GM23338 (cell line): Measurements from ENCODE around the gene UIMC1. TPM values are rescaled to one million over a fixed set of nuclear protein-coding genes. Genes with fewer than 3 reads are reported as not detected.

Experiments used
- ATAC-seq: fragments of 200-7000 bp; cut with Tn5 transposase; 3 replicates; pipeline ENCODE4 v1.9.1; 2020
- DNase-seq: peaks from one replicate; pipeline ENCODE4 v3.0.0-alpha.2; 2015; ENCODE audit warnings: low spot score
- H2AFZ ChIP-seq: fragments of 200-600 bp; sonication (generic); 2 replicates; pipeline ENCODE4 v1.8.0; 2016; ENCODE audit warnings: antibody characterized with exemption, mild to moderate bottlenecking, moderate library complexity
- H3F3A ChIP-seq: fragments of 200-600 bp; sonication (generic); replicated peaks from 2 replicates; pipeline ENCODE4 v1.8.0; 2017; ENCODE audit warnings: antibody characterized with exemption, mixed run types, low read depth
- H3K27ac ChIP-seq: fragments of 200-600 bp; sonication (generic); 2 replicates; pipeline ENCODE4 v1.6.1; 2016; ENCODE audit warnings: low read depth
- H3K27me3 ChIP-seq: fragments of 200-600 bp; sonication (generic); 2 replicates; pipeline ENCODE4 v1.8.0; 2016; ENCODE audit warnings: mild to moderate bottlenecking, mixed run types, moderate library complexity; ENCODE audit not compliant: insufficient read depth
- H3K36me3 ChIP-seq: fragments of 200-600 bp; sonication (generic); 2 replicates; pipeline ENCODE4 v1.8.0; 2016; ENCODE audit warnings: mild to moderate bottlenecking; ENCODE audit not compliant: insufficient read depth
- H3K4me1 ChIP-seq: fragments of 200-600 bp; sonication (generic); 2 replicates; pipeline ENCODE4 v1.8.0; 2016; ENCODE audit warnings: mild to moderate bottlenecking, moderate library complexity; ENCODE audit not compliant: insufficient read depth
- H3K4me2 ChIP-seq: fragments of 200-600 bp; sonication (generic); 2 replicates; pipeline ENCODE4 v1.7.1; 2017; ENCODE audit warnings: mixed run types
- H3K4me3 ChIP-seq: fragments of 200-600 bp; sonication (generic); 2 replicates; pipeline ENCODE4 v1.6.1; 2016; ENCODE audit warnings: mixed run types
- H3K79me2 ChIP-seq: fragments of 200-600 bp; sonication (generic); replicated peaks from 2 replicates; pipeline ENCODE4 v1.8.0; 2017; ENCODE audit warnings: mild to moderate bottlenecking; ENCODE audit not compliant: insufficient read depth
- H3K9me2 ChIP-seq: fragments of 200-600 bp; sonication (generic); 2 replicates; pipeline ENCODE4 v1.8.0; 2017; ENCODE audit not compliant: insufficient read depth
- H4K20me1 ChIP-seq: fragments of 200-600 bp; sonication (generic); replicated peaks from 2 replicates; pipeline ENCODE4 v1.8.0; 2017; ENCODE audit warnings: mild to moderate bottlenecking; ENCODE audit not compliant: insufficient read depth
- H3K27ac Mint-ChIP-seq: 2 replicates; pipeline ENCODE4 v1.8.0; 2020; ENCODE audit warnings: inconsistent platforms, mild to moderate bottlenecking, moderate library complexity, mixed read lengths
- H3K27me3 Mint-ChIP-seq: 3 replicates; pipeline ENCODE4 v1.8.0; 2022; ENCODE audit warnings: low read depth, mild to moderate bottlenecking, moderate library complexity, mixed read lengths, inconsistent platforms; ENCODE audit not compliant: insufficient read depth, poor library complexity
- H3K36me3 Mint-ChIP-seq: 3 replicates; pipeline ENCODE4 v1.8.0; 2021; ENCODE audit warnings: low read depth, mild to moderate bottlenecking, inconsistent platforms, moderate library complexity, mixed read lengths
- H3K4me1 Mint-ChIP-seq: 3 replicates; pipeline ENCODE4 v1.8.0; 2020; ENCODE audit warnings: mild to moderate bottlenecking, inconsistent platforms, mixed read lengths
- H3K4me3 Mint-ChIP-seq: 3 replicates; pipeline ENCODE4 v1.8.0; 2021; ENCODE audit warnings: moderate library complexity, mild to moderate bottlenecking, inconsistent platforms, mixed read lengths
- H3K9me3 Mint-ChIP-seq: 3 replicates; pipeline ENCODE4 v1.8.0; 2020; ENCODE audit warnings: moderate library complexity, mild to moderate bottlenecking, inconsistent platforms, mixed read lengths
- CREB1 ChIP-seq: fragments of 250-450 bp; sonication (Bioruptor Pico); IDR thresholded peaks from 2 replicates; pipeline ENCODE4 v1.5.0; 2020; ENCODE audit warnings: low read depth, mild to moderate bottlenecking, moderate library complexity
- ETS1 ChIP-seq: IDR thresholded peaks from 2 replicates; pipeline ENCODE4 v1.6.1; 2016; ENCODE audit warnings: antibody characterized with exemption
- EZH2phosphoT487 ChIP-seq: fragments of 200-600 bp; sonication (generic); IDR thresholded peaks from one replicate; pipeline ENCODE4 v1.8.1; 2018; ENCODE audit warnings: antibody characterized with exemption; ENCODE audit not compliant: unreplicated experiment
- REST ChIP-seq: IDR thresholded peaks from one replicate; pipeline ENCODE4 v1.6.1; 2018; ENCODE audit warnings: antibody characterized with exemption; ENCODE audit not compliant: unreplicated experiment
- ZNF331 ChIP-seq: fragments of 250-450 bp; sonication (Bioruptor Pico); IDR thresholded peaks from 2 replicates; pipeline ENCODE4 v1.5.0; 2020; ENCODE audit warnings: low read depth, mild to moderate bottlenecking, moderate library complexity
- ZNF462 ChIP-seq: fragments of 250-450 bp; sonication (Bioruptor Pico); IDR thresholded peaks from 2 replicates; pipeline ENCODE4 v1.5.0; 2020; ENCODE audit warnings: mild to moderate bottlenecking, moderate library complexity
- polyA plus RNA-seq: library from polyadenylated mRNA; unstranded; fragments of >200 nt; fragmentation: Nextera tagmentation; extraction: Ambion mirVana; gene quantifications from 2 replicates; pipeline ENCODE4 v1.2.1, GENCODE V29; 2016
- total RNA-seq: library from RNA; depleted of rRNA; stranded (reverse); fragments of >200 nt; shearing (Covaris generic); gene quantifications from 2 replicates; pipeline ENCODE4 v1.2.3, GENCODE V29; 2014

The UIMC1 gene
- total and polyA plus RNA-seq, 2 experiments from 2014 or later, result 36.4 to 40.1 TPM

GRCh38 chr5:177045631-177046030, 39.1 kb upstream of the UIMC1 start:
- H3K36me3 ChIP-seq, result peaks cover 14% of the 10 kb centered on the region

GRCh38 chr5:177044641-177045040, 38.1 kb upstream of the UIMC1 start:
- ATAC-seq, result no peak
- Histone ChIP-seq H3K4me3 (no peak overlapping the region), H3K79me2 (no peaks in the 10 kb centered on the region), H3K36me3 (peaks cover 12% of the 10 kb centered on the region; the same call in 1 of the 2 replicates), H2AFZ (no peak overlapping the region), H4K20me1 (peaks cover 4% of the 10 kb centered on the region; the same call in 1 of the 2 replicates), H3K27ac (no peak overlapping the region), H3K27me3 (no peaks in the 10 kb centered on the region), H3K4me1 (no peaks in the 10 kb centered on the region), H3K4me2 (no peak overlapping the region), H3K9me2 (no peaks in the 10 kb centered on the region), H3F3A (no peaks in the 10 kb centered on the region)
- Mint-ChIP-seq H3K36me3 (peaks cover 26% of the 10 kb centered on the region), H3K4me1 (no peaks in the 10 kb centered on the region), H3K4me3 (no peak overlapping the region), H3K27me3 (no peaks in the 10 kb centered on the region), H3K27ac (no peak overlapping the region), H3K9me3 (no peaks in the 10 kb centered on the region)
- DNase-seq, result no peak
- TF ChIP-seq ZNF462 (CRISPR knock-in tag), result no peak
- no peak for TF ChIP-seq ZNF331
- no peak for TF ChIP-seq CREB1 (CRISPR knock-in tag)

More at GRCh38 chr5:177045631-177046030, 39.1 kb upstream of the UIMC1 start:
- Histone ChIP-seq H3K4me3 (no peak overlapping the region), H3K27ac (no peak overlapping the region), H3K4me2 (no peak overlapping the region), H3K4me1 (no peaks in the 10 kb centered on the region), H3F3A (no peaks in the 10 kb centered on the region), H3K79me2 (no peaks in the 10 kb centered on the region), H4K20me1 (peaks cover 4% of the 10 kb centered on the region; the same call in 1 of the 2 replicates), H2AFZ (no peak overlapping the region), H3K27me3 (no peaks in the 10 kb centered on the region), H3K9me2 (no peaks in the 10 kb centered on the region)
- ATAC-seq (no peak), DNase-seq (no peak)
- no peaks in the 10 kb centered on the region for H3K9me3 Mint-ChIP-seq
- no peak overlapping the region for H3K27ac Mint-ChIP-seq
- H3K4me1 Mint-ChIP-seq, result no peaks in the 10 kb centered on the region
- no peak overlapping the region for H3K4me3 Mint-ChIP-seq
- no peak for TF ChIP-seq ZNF331
- no peak for TF ChIP-seq ETS1
- no peak for TF ChIP-seq EZH2phosphoT487
- no peak for TF ChIP-seq REST
- no peaks in the 10 kb centered on the region for H3K27me3 Mint-ChIP-seq
- H3K36me3 Mint-ChIP-seq, result peaks cover 28% of the 10 kb centered on the region
